Endothelial cell of umbilical vein (primary cell): ENCODE results near the gene UNC5B. TPM values are rescaled to one million over a fixed set of nuclear protein-coding genes. Genes with fewer than 3 reads are reported as not detected.

Experiments
- BruUV-seq: library from RNA; stranded (reverse); fragments of 400-500 nt; replicated peaks from 2 replicates; lab custom pipeline; 2021; lab: Mats Ljungman, UMichigan
- CTCF ChIA-PET: fragments of 300-600, 350-600 bp; sonication (Branson Sonifier 250); formaldehyde crosslinking; loops from one replicate; lab custom pipeline; 2021; ENCODE audit warnings: antibody characterized with exemption, inconsistent platforms; lab: Charles Lee
- POLR2A ChIA-PET: fragments of 300-600, 350-600 bp; sonication (Branson Sonifier 250); formaldehyde crosslinking; loops from one replicate; lab custom pipeline; 2021; ENCODE audit warnings: antibody characterized with exemption, inconsistent platforms; lab: Charles Lee
- DNase-seq: peaks from one replicate; pipeline ENCODE4 v3.0.0-alpha.2; 2011; ENCODE audit warnings: low read depth, low spot score
- FAIRE-seq: peaks from 2 replicates; lab custom pipeline; 2011; peaks lifted over from hg19 to GRCh38; lab: Jason Lieb, UNC
- H2AFZ ChIP-seq: 2 replicates; pipeline ENCODE4 v1.6.0; 2012; ENCODE audit warnings: low read depth, low read length, control low read depth, inconsistent platforms
- H3K27ac ChIP-seq: 2 replicates; pipeline ENCODE4 v1.5.1; 2011; ENCODE audit warnings: low read depth, mild to moderate bottlenecking, control low read depth, low read length, moderate library complexity; ENCODE audit not compliant: insufficient read depth
- H3K27me3 ChIP-seq, 2 experiments: 2 replicates each; pipeline versions ENCODE4 v1.6.0 to v1.6.1; 2011; ENCODE audit warnings: low read length in 2 of 2, mixed read lengths in 1 of 2; ENCODE audit not compliant: control insufficient read depth in 2 of 2, insufficient read depth in 2 of 2
- H3K36me3 ChIP-seq, 2 experiments: 2 replicates in 1 of 2; 3 replicates in 1 of 2; pipeline ENCODE4 v1.5.1; 2011; ENCODE audit warnings: low read length in 2 of 2, mild to moderate bottlenecking in 1 of 2, moderate library complexity in 1 of 2; ENCODE audit not compliant: control insufficient read depth in 2 of 2, insufficient read depth in 2 of 2; ENCODE audit errors: extremely low read depth in 1 of 2
- H3K4me1 ChIP-seq: 3 replicates; pipeline ENCODE4 v1.5.1; 2011; ENCODE audit warnings: mild to moderate bottlenecking, low read length; ENCODE audit not compliant: control insufficient read depth, insufficient read depth; ENCODE audit errors: extremely low read depth
- H3K4me2 ChIP-seq: 2 replicates; pipeline ENCODE4 v1.6.1; 2011; ENCODE audit warnings: low read length, control low read depth, mixed read lengths; ENCODE audit not compliant: insufficient read depth
- H3K4me3 ChIP-seq, 3 experiments: fragments of 200-600 bp in 1 of 3; sonication (generic), shearing (Covaris generic) in 1 of 3; replicated peaks in 1 of 3; 2 replicates each; pipeline ENCODE4 v1.5.1; 2011 to 2016; ENCODE audit warnings: control low read depth in 3 of 3, low read length in 3 of 3, mild to moderate bottlenecking in 2 of 3, inconsistent platforms in 1 of 3, low read depth in 1 of 3, moderate library complexity in 1 of 3; ENCODE audit not compliant: insufficient read depth in 1 of 3
- H3K79me2 ChIP-seq: 2 replicates; pipeline ENCODE4 v1.6.0; 2012; ENCODE audit warnings: low read length, inconsistent platforms; ENCODE audit not compliant: control insufficient read depth, insufficient read depth
- H3K9ac ChIP-seq: replicated peaks from 2 replicates; pipeline ENCODE3; 2011; ENCODE audit warnings: low read length, control low read depth; ENCODE audit not compliant: insufficient read depth; ENCODE audit errors: extremely low read depth
- H3K9me1 ChIP-seq: replicated peaks from 3 replicates; pipeline ENCODE4 v1.6.0; 2011; ENCODE audit warnings: mild to moderate bottlenecking, low read length; ENCODE audit not compliant: control insufficient read depth, insufficient read depth; ENCODE audit errors: extremely low read depth
- H3K9me3 ChIP-seq: replicated peaks from 2 replicates; pipeline ENCODE4 v1.5.1; 2012; ENCODE audit warnings: low read length, inconsistent platforms; ENCODE audit not compliant: control insufficient read depth, insufficient read depth
- H4K20me1 ChIP-seq: replicated peaks from 2 replicates; pipeline ENCODE3; 2011; ENCODE audit warnings: mild to moderate bottlenecking, low read length; ENCODE audit not compliant: control insufficient read depth, insufficient read depth; ENCODE audit errors: extremely low read depth
- CTCF ChIP-seq, 2 donors: IDR thresholded peaks; 1 replicate in 1 of 2; 2 replicates in 1 of 2; pipeline ENCODE4 v1.5.1; 2011; ENCODE audit warnings: low read length in 2 of 2, mild to moderate bottlenecking in 2 of 2, moderate library complexity in 2 of 2, control low read depth in 1 of 2, inconsistent platforms in 1 of 2, low read depth in 1 of 2; ENCODE audit not compliant: insufficient read depth in 1 of 2; ENCODE audit errors: extremely low read depth in 1 of 2
- EZH2 ChIP-seq: IDR thresholded peaks from 2 replicates; pipeline ENCODE4 v1.6.1; 2012; ENCODE audit warnings: borderline replicate concordance, low read depth, mild to moderate bottlenecking, moderate library complexity, low read length, inconsistent platforms; ENCODE audit not compliant: severe bottlenecking
- FOS ChIP-seq: IDR thresholded peaks from 2 replicates; pipeline ENCODE4 v1.6.1; 2011; ENCODE audit warnings: mild to moderate bottlenecking, low read length, moderate library complexity, borderline replicate concordance; ENCODE audit not compliant: insufficient read depth
- GATA2 ChIP-seq: IDR thresholded peaks from 2 replicates; pipeline ENCODE4 v1.7.0; 2011; ENCODE audit warnings: low read depth, mild to moderate bottlenecking, moderate library complexity, mixed read lengths, low read length; ENCODE audit not compliant: insufficient read length, insufficient read depth
- JUN ChIP-seq: IDR thresholded peaks from 2 replicates; pipeline ENCODE4 v1.6.1; 2011; ENCODE audit warnings: borderline replicate concordance, low read depth; ENCODE audit not compliant: insufficient read length, insufficient read depth
- MYC ChIP-seq: IDR thresholded peaks from one replicate; pipeline ENCODE4 v1.6.1; 2011; ENCODE audit warnings: mild to moderate bottlenecking, low read depth, low read length
- POLR2A ChIP-seq: IDR thresholded peaks from 2 replicates; pipeline ENCODE4 v1.6.1; 2012; ENCODE audit warnings: low read depth, mild to moderate bottlenecking, control low read depth, low read length
- POLR2AphosphoS5 ChIP-seq: IDR thresholded peaks from 2 replicates; pipeline ENCODE4 v1.6.1; 2012; ENCODE audit warnings: low read depth, mild to moderate bottlenecking, control low read depth, low read length, moderate library complexity; ENCODE audit not compliant: insufficient read depth
- dilution Hi-C: fragments of 300-500 bp; cut with MboI; formaldehyde crosslinking; loops from one replicate; pipeline ENCODE4 v1.15.0; 2019; ENCODE audit warnings: low sequenced_read_pairs; ENCODE audit not compliant: extremely low pct_ligation_motif_present
- intact Hi-C: fragments of 100-400 bp; cut with micrococcal nuclease; formaldehyde crosslinking; loops from one replicate; pipeline ENCODE4 v1.10.0; 2022
- polyA plus RNA-seq, 4 experiments: library from polyadenylated mRNA; depleted of rRNA in 3 of 4; stranded (reverse) in 3 of 4; unstranded in 1 of 4; fragments of >200 nt; gene quantifications; 2 replicates each; pipeline versions ENCODE4 v1.2.1 to v1.2.3, GENCODE V29; 2011 to 2012; ENCODE audit warnings: missing spikeins in 1 of 4
- total RNA-seq: library from RNA; stranded (reverse); gene quantifications from 2 replicates; pipeline ENCODE4 v1.2.3, GENCODE V29; 2021
- TF ChIP-seq, protein P1 (sequence below): IDR thresholded peaks from 2 replicates; pipeline ENCODE4 v1.6.1; 2011; ENCODE audit not compliant: insufficient read depth, insufficient read length

UNC5B gene
- total and polyA plus RNA-seq, 2 donors (not counting 3 experiments of a cell fraction or from before 2014, with no cell fraction given): 0.39 to 2.5 TPM

GRCh38 chr10:71250842-71251241, 38.5 kb downstream of the UNC5B start:
- FAIRE-seq: no peak
- dilution Hi-C loops: no loop called here
- no peak overlapping the region for H2AFZ ChIP-seq
- POLR2A ChIA-PET: no interaction called here
- CTCF ChIA-PET: interaction anchor here (1.4 kb wide), 1 partner anchor 19 kb away, joined by 5 read pairs; no protein-coding TSS in a partner anchor
- no TSS peak for BruUV-seq
- intact Hi-C loops: no loop called here
- H3K4me1 ChIP-seq: peaks cover 19% of the 10 kb centered on the region
- TF ChIP-seq POLR2AphosphoS5 (no peak), POLR2A (no peak), JUN (no peak), FOS (no peak), CTCF (IDR thresholded peaks at IDR 0.05; ENCODE audit: extremely low read depth in 1 of 2, insufficient read depth in 1 of 2, low read depth in 1 of 2, low read length in 2 of 2) (no peak), GATA2 (no peak), MYC (no peak), EZH2 (no peak)
- TF ChIP-seq, protein P1, sequence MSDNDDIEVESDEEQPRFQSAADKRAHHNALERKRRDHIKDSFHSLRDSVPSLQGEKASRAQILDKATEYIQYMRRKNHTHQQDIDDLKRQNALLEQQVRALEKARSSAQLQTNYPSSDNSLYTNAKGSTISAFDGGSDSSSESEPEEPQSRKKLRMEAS: no peak
- no peaks in the 10 kb centered on the region for H3K9me3 ChIP-seq
- no peaks in the 10 kb centered on the region for H4K20me1 ChIP-seq
- no peak overlapping the region for H3K9ac ChIP-seq
- no peaks in the 10 kb centered on the region for H3K79me2 ChIP-seq
- DNase-seq: no peak
- H3K9me1 ChIP-seq: no peaks in the 10 kb centered on the region
- no peak overlapping the region for H3K4me3 ChIP-seq
- no peak overlapping the region for H3K4me2 ChIP-seq
- H3K27me3 ChIP-seq: peaks cover 0 to 11% of the 10 kb centered on the region in 2 experiments
- no peak overlapping the region for H3K27ac ChIP-seq
- no peaks in the 10 kb centered on the region for H3K36me3 ChIP-seq
